DMS 273 (cell line): ENCODE data around the gene COPA.
"Not testable (repeated sequence)": the region's sequence is repeated elsewhere in the genome, so short reads cannot be mapped to it uniquely, and the experiment has no call there.

ENCODE experiments used
- DNase-seq: peaks from one replicate; lab custom pipeline; 2025; ENCODE audit not compliant: unreplicated experiment; lab: John Stamatoyannopoulos, UW

The COPA gene

GRCh38 chr1:160342953-160343869 is at the start of gene COPA, which contains the start of gene NCSTN:
COPA (minus strand) TSS chr1:160343250; CDS start chr1:160343170, 80 bp downstream.
NCSTN (plus strand) TSS chr1:160343383; CDS start chr1:160343397, 14 bp downstream.
- peak; percentile 98 for DNase-seq

GRCh38 chr1:160388406-160388805 is 45.4 kb upstream of the COPA start:
- DNase-seq, result not testable (repeated sequence)

DNA sequence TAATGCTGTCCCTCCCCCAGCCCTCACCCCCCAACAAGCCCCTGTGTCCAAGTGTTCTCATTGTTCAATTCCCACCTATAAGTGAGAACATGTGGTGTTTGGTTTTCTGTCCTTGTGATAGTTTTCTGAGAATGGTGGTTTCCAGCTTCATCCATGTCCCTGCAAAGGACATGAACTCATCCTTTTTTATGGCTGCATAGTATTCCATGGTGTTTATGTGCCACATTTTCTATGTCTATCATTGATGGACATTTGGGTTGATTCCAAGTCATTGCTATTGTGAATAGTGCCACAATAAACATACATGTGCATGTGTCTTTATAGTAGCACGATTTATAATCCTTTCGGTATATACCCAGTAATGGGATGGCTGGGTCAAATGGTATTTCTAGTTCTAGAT is 41.8 kb upstream of the COPA start:
- DNase-seq, result not testable (repeated sequence)

GRCh38 chr1:160377585-160378206 is 34.6 kb upstream of the COPA start:
- DNase-seq, result no peak

DNA sequence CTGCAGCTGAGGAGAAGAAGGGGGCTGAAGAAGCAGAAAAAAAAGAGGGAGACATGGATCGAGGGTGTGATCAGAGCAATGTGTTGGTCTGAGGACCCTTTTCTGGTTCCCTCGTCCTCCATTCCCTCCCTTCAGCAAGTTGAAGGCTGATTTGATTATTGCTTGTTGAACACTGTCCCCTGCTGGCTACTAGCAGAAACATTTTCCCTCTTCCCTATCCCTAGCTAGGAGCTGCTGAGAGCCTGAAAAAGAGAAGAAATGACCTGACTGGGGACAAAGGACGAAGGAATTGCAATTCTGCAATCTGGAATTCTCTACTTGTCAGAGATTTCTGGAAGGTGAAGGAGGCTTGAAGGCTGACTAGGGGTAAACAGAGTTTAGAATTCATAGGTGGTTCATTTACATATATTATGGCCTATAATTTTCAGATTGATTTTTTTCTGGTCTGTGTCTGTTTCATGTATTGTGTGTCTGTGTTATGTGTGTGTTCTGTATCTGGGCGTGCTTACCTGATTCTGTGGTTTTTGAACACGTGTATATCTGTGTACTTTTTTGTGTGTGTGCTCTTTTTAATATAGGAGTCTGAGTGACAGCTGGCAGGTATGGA is 33.6 kb upstream of the COPA start:
- peak; percentile 89 for DNase-seq

- peak; percentile 57 for DNase-seq
Observed at GRCh38 chr1:160375788-160376524, 32.9 kb upstream of the COPA start.

DNA sequence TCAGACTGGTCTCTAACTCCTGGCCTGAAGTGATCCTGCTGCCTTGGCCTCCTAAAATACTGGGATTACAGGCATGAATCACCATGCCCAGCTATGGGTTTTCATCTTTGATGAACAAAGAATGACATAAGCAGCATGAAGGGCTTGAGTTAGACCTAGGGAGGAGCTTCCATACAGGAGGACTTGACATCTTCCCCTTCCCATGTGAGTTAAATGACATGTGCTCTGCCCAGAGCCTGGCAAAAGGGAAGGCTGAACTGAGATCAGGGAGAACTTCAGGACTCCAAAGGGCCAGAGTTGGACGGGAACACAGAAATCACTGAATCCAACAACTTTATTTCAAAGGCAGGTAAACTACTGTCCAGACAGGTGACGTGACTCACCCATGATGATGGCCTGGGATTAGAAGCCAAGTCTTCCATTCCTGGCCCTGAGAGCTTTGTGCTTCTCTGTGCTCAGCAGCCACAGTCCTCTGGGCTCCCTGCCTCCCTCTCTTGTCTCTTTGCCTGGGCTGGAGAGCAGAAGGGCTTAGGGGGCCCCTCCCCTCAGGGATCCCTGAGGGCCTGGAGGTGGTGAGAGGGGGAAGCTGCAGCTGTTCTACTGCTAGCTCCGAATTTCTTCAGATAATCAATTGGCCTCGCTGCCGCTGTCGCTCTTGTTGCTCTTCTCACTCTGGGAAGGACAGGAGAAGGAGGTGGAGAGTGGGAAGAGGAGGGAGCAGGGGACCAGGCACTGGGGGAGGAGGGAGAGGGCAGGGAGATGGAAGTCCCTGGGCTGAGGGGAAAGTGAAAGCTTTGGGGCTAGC is 31.5 kb upstream of the COPA start:
- peak; percentile 93 for DNase-seq

- peak; percentile 41 for DNase-seq
Observed at GRCh38 chr1:160373696-160374095, 30.6 kb upstream of the COPA start.

DNA sequence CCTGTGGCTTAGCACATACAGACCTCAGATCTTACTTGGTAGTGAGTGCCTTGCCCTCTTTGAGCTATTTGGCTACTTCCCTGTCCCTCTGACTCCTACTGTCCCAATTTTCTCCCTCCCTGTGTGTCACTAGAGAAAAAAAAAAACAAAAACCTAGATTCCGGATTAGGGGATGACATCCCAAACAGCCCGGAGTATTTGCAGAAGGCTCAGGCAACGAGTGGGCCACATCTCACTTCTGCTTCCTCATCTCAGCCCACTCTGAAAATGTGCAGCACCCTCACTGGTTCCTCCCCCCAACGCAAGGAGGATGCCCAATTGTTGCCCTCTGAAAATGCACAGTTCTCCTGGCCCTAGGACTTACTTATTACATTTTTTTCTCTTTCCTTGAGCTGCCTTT is 28.7 kb upstream of the COPA start:
- DNase-seq, result no peak

DNA sequence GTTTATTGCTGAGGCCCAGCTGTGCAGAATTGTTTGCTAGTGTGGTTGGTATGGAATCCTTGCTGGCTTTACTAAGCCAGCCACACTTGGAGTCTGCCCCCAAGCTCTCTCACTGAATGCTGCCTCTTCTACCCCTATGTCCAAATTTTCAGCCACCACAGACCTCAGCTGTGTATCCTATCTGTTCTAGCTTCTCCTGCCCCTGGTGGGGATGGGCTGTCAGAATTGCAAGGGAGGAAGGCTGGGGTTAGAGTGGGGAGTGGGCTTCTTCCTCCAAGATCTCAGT is 28.2 kb upstream of the COPA start:
- peak; percentile 48 for DNase-seq

DNA sequence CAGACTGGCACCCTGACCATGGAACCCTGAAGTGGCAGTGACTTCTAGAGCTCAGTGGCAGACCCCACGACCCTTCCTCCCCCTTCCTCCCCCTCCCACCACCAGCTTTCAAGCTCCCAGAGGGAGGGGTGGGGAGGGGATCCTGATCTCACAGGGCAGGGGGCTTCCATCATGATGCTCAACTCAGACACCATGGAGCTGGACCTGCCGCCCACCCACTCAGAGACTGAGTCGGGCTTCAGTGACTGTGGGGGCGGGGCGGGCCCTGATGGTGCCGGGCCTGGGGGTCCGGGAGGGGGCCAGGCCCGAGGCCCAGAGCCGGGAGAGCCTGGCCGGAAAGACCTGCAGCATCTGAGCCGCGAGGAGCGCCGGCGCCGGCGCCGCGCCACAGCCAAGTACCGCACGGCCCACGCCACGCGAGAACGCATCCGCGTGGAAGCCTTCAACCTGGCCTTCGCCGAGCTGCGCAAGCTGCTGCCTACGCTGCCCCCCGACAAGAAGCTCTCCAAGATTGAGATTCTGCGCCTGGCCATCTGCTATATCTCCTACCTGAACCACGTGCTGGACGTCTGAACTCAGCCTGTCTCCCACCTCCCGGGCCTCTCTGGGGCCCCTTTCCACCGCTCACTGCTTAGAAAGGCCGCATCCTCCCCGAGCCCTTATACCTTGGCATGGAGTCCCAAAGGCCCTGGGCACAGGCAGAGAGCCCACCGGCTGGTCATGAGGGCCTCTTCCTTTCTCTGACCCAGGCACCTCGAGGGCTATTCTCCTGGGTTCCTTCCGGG is 27.7 kb upstream of the COPA start:
- peak; percentile 48 for DNase-seq

GRCh38 chr1:160369087-160369486 is 26.0 kb upstream of the COPA start:
- no peak for DNase-seq

- peak; percentile 72 for DNase-seq
Observed at GRCh38 chr1:160367934-160368923, 25.2 kb upstream of the COPA start.

- peak; percentile 63 for DNase-seq
Observed at GRCh38 chr1:160367516-160367900, 24.5 kb upstream of the COPA start.

- DNase-seq, result peak; percentile 96
Observed at GRCh38 chr1:160366731-160367515, 23.9 kb upstream of the COPA start, which contains the start of gene NHLH1. NHLH1 (plus strand) TSS chr1:160367071; CDS start chr1:160370732, 3,661 bp downstream.

- DNase-seq, result peak; percentile 65
Observed at GRCh38 chr1:160365325-160365724, 22.3 kb upstream of the COPA start.

DNA sequence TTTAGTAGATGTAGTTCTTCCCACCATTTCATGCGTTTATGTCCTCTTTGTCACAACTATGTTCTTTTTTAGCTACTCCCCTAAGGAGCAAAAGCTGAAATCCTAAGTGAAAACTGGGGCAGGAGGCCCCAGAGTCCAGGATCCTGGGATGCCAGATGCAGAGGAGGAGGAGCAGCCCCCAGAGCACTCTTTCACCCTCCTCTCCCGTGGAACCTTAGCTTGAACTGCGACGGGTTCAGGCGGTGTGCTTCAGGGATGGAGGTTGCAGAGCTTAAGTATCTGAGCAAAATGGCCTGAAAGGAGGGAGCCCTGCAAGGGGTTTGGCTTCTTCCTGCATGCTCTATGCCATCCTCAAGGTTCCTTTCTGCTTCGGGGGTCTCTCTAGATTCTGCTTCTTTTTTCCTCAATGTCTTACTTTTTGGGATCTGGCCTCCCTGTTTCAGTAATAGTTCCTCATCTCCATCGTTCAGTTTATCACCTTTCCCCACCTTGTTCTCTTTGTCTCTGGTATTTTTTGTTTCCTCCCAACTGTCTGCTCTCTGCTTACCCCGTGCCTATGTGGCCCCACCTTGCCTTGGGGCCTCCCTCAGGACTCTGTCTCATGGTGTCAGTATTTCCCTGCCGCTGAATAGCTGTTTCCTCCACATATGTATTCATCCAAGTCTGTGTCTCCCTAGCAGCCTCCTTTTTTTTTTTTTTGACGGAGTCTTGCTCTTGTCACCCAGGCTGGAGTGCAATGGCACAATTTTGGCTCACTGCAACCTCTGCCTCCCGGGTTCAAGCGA is 21.1 kb upstream of the COPA start:
- DNase-seq, result peak; percentile 70
